DND-41 (cell line): ENCODE results near the gene CPPED1.
"Not testable (repeated sequence)": the region's sequence is repeated elsewhere in the genome, so short reads cannot be mapped to it uniquely, and the experiment has no call there.

Experiments
- CTCF ChIP-seq: IDR thresholded peaks from 2 replicates; pipeline ENCODE4 v1.5.1; 2012; ENCODE audit warnings: borderline replicate concordance, low read length, moderate library complexity, mild to moderate bottlenecking; ENCODE audit not compliant: poor library complexity, severe bottlenecking; ENCODE audit errors: extremely low read depth
- EZH2 ChIP-seq: IDR thresholded peaks from 3 replicates; pipeline ENCODE4 v1.6.1; 2012; ENCODE audit warnings: borderline replicate concordance, low read depth, mild to moderate bottlenecking, moderate library complexity, low read length, inconsistent platforms; ENCODE audit not compliant: severe bottlenecking

- not testable (repeated sequence) for TF ChIP-seq EZH2, CTCF
These were observed 3.7 kb downstream of the CPPED1 start for GRCh38 chr16:12799996-12800395.
